ENCODE data around the gene RAB3D. TPM values are rescaled to one million over a fixed set of nuclear protein-coding genes. Genes with fewer than 3 reads are reported as not detected.
A peak's percentile ranks its signal among the peaks of the same experiment; 100 is the strongest.
"Not testable (repeated sequence)": the region's sequence is repeated elsewhere in the genome, so short reads cannot be mapped to it uniquely, and the experiment has no call there.

Gene RAB3D
- total and polyA plus RNA-seq, 7 experiments from 2014 or later: 1.4 to 38.2 (median 8.0) TPM

- peak overlapping the region; percentile 86 to 99 (median 93) for H3K4me3 Mint-ChIP-seq
- peaks cover 36 to 65% (median 52%) of the 10 kb centered on the region in 7 donors for H3K4me1 Mint-ChIP-seq
- peak overlapping the region; percentile 69 for H3K4me3 ChIP-seq (ENCODE audit: low read length)
- peak overlapping the region; percentile 86 for H3K27ac ChIP-seq (ENCODE audit: low read depth, low read length)
- no peaks in the 10 kb centered on the region for H3K27me3 ChIP-seq (ENCODE audit: control insufficient read depth in 2 of 2, insufficient read depth in 2 of 2, low read length in 2 of 2)
- H3K27me3 Mint-ChIP-seq: peaks cover 0 to 35% (median 5%) of the 10 kb centered on the region in 5 donors
- peaks cover 0 to 6% (median 0%) of the 10 kb centered on the region in 11 donors for H3K9me3 Mint-ChIP-seq
- intact Hi-C loops (cut with micrococcal nuclease): loop anchor here (1.0 to 10.0 kb wide), 17 partner anchors 25 to 546 kb away; partner anchors contain the start of genes ODAD3 (in 2 of the 2), PRKCSH (in 2 of the 2), CARM1 (in 1 of the 2) and CCDC159 (in 1 of the 2)
- no peaks in the 10 kb centered on the region for H3K9me3 ChIP-seq (ENCODE audit: control insufficient read depth in 2 of 3, low read length in 3 of 3)
- H3K36me3 Mint-ChIP-seq: peaks cover 3 to 18% (median 7%) of the 10 kb centered on the region in 5 donors
- ChIA-PET POLR2A (interaction anchor here (0.5 to 2.4 kb wide), 11 partner anchors 12 to 536 kb away, joined by 3 to 15 read pairs (median 4); partner anchors contain the start of genes CCDC159, ELOF1, ODAD3 and PRKCSH), CTCF (interaction anchor here (0.7 to 2.7 kb wide), 16 partner anchors 10 to 213 kb away, joined by 3 to 13 read pairs (median 4); partner anchors contain the start of genes ODAD3 and PRKCSH)
- H3K27ac Mint-ChIP-seq: peak overlapping the region; percentile 91 to 99 (median 98)
- H3K4me1 ChIP-seq (ENCODE audit: control insufficient read depth in 2 of 2, insufficient read depth in 2 of 2, low read length in 2 of 2): peaks cover 33 to 44% of the 10 kb centered on the region in 2 donors
- peaks cover 0 to 7% (median 0%) of the 10 kb centered on the region in 3 experiments for H3K36me3 ChIP-seq (ENCODE audit: control insufficient read depth in 2 of 3, insufficient read depth in 3 of 3, low read length in 3 of 3)
- ATAC-seq (peak; percentile 90), DNase-seq (peak; percentile 88 to 99 (median 98))
These were observed 41.4 kb upstream of the RAB3D start for GRCh38 chr19:11380653-11381537.

DNA sequence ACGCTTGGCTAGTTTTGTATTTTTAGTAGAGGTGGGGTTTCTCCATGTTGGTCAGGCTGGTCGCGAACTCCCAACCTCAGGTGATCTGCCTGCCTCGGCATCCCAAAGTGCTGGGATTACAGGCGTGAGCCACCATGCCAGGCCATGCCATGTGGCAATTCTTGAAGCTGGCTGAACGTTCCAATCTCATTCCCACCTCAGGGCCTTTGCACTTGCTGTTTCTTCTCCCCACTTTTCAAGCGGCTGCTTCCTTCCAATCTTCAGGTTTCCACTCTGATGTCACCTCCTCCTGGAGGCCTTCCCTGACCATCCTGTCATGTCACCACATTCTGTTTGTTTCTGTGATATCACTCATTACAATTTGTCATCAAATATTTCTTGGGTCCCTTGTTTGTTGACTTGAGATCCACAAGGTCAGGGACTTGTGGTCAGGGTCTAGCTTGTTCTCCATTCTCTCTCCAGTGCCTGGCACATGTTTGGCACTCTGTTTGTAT lies 40.4 kb upstream of the RAB3D start:
- Histone ChIP-seq H3K36me3 (ENCODE audit: control insufficient read depth in 2 of 3, insufficient read depth in 3 of 3, low read length in 3 of 3) (peaks cover 0 to 7% (median 0%) of the 10 kb centered on the region in 3 experiments), H3K27ac (ENCODE audit: low read depth, low read length) (peak overlapping the region; percentile 86), H3K4me3 (ENCODE audit: low read length) (peak overlapping the region; percentile 69), H3K9me3 (ENCODE audit: control insufficient read depth in 2 of 3, low read length in 3 of 3) (no peaks in the 10 kb centered on the region), H3K27me3 (ENCODE audit: control insufficient read depth in 2 of 2, insufficient read depth in 2 of 2, low read length in 2 of 2) (no peaks in the 10 kb centered on the region), H3K4me1 (ENCODE audit: control insufficient read depth in 2 of 2, insufficient read depth in 2 of 2, low read length in 2 of 2) (peaks cover 38 to 48% of the 10 kb centered on the region in 2 donors)
- Mint-ChIP-seq H3K9me3 (peaks cover 0 to 6% (median 0%) of the 10 kb centered on the region in 11 donors), H3K4me1 (peaks cover 40 to 71% (median 58%) of the 10 kb centered on the region in 7 donors), H3K4me3 (peak overlapping the region; percentile 86 to 99 (median 93)), H3K27ac (peak overlapping the region; percentile 91 to 99 (median 98)), H3K27me3 (peaks cover 0 to 30% (median 5%) of the 10 kb centered on the region in 5 donors), H3K36me3 (peaks cover 3 to 22% (median 7%) of the 10 kb centered on the region in 5 donors)
- DNase-seq: no peak
- CTCF ChIA-PET: interaction anchor here (1.4 to 2.7 kb wide), 4 partner anchors 9 to 103 kb away, joined by 4 to 13 read pairs (median 6); no protein-coding TSS in a partner anchor
- POLR2A ChIA-PET: interaction anchor here (1.2 to 2.4 kb wide), 5 partner anchors 11 to 179 kb away, joined by 3 to 15 read pairs (median 11); partner anchors contain the start of genes CCDC159, ELOF1, ODAD3 and PRKCSH
- intact Hi-C loops (cut with micrococcal nuclease): loop anchor here (2.0 to 10.0 kb wide), 9 partner anchors 43 to 545 kb away; partner anchors contain the start of genes CARM1 (in 1 of the 2), ECSIT (in 1 of the 2) and SPC24 (in 1 of the 2)
- ATAC-seq: no peak

DNA sequence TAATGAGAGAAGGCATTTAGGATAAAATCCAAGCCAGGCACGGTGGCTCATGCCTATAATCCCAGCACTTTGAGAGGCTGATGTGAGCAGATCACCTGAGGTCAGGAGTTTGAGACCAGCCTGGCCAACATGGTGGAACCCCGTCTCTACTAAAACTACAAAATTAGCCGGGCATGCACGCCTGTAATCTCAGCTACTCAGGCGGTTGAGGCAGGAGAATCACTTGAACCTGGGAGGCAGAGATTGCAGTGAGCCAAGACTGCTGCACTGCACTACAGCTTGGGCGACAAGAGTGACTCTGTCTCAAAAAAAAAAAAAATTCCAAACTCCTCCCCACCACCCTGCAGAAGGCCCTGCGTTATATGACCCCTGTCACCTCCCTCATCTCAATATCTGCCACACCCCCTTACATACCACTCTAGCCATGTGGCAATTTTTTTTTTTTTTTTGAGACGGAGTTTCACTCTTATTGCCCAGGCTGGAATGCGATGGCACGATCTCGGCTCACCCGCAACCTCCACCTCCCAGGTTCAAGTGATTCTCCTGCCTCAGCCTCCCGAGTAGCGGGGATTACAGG lies 39.9 kb upstream of the RAB3D start:
- intact Hi-C loops (cut with micrococcal nuclease): not testable (repeated sequence)

GRCh38 chr19:11378319-11379189 lies 39.1 kb upstream of the RAB3D start:
- ATAC-seq: no peak
- no peak overlapping the region for H3K27ac ChIP-seq (ENCODE audit: low read depth, low read length)
- Mint-ChIP-seq H3K27me3 (peaks cover 0 to 20% (median 4%) of the 10 kb centered on the region in 5 donors), H3K9me3 (peaks cover 0 to 6% (median 0%) of the 10 kb centered on the region in 11 donors), H3K27ac (peak overlapping the region in 3 of 9 donors; percentile 45 to 85 (median 53)), H3K36me3 (peaks cover 3 to 22% (median 7%) of the 10 kb centered on the region in 5 donors), H3K4me3 (peak overlapping the region in 3 of 10 donors; percentile 35 to 49 (median 45)), H3K4me1 (peaks cover 40 to 65% (median 51%) of the 10 kb centered on the region in 7 donors)
- ChIA-PET POLR2A (no interaction called here), CTCF (interaction anchor here (1.5 to 1.8 kb wide), 2 partner anchors 9 to 57 kb away, joined by 3 to 4 read pairs; partner anchors contain the start of genes ODAD3 and PRKCSH)
- no peak overlapping the region for H3K4me3 ChIP-seq (ENCODE audit: low read length)
- peaks cover 0 to 7% (median 0%) of the 10 kb centered on the region in 3 experiments for H3K36me3 ChIP-seq (ENCODE audit: control insufficient read depth in 2 of 3, insufficient read depth in 3 of 3, low read length in 3 of 3)
- intact Hi-C loops (cut with micrococcal nuclease): no loop called here
- H3K9me3 ChIP-seq (ENCODE audit: control insufficient read depth in 2 of 3, low read length in 3 of 3): no peaks in the 10 kb centered on the region
- H3K27me3 ChIP-seq (ENCODE audit: control insufficient read depth in 2 of 2, insufficient read depth in 2 of 2, low read length in 2 of 2): no peaks in the 10 kb centered on the region
- H3K4me1 ChIP-seq (ENCODE audit: control insufficient read depth in 2 of 2, insufficient read depth in 2 of 2, low read length in 2 of 2): peaks cover 47 to 57% of the 10 kb centered on the region in 2 donors
- no peak for DNase-seq

More for the DNA sequence above, 39.9 kb upstream of the RAB3D start:
- DNase-seq; H3K36me3 ChIP-seq (ENCODE audit: control insufficient read depth in 2 of 3, insufficient read depth in 3 of 3, low read length in 3 of 3); CTCF ChIA-PET; H3K27me3 ChIP-seq (ENCODE audit: control insufficient read depth in 2 of 2, insufficient read depth in 2 of 2, low read length in 2 of 2); H3K9me3 Mint-ChIP-seq; H3K27ac ChIP-seq (ENCODE audit: low read depth, low read length); H3K9me3 ChIP-seq (ENCODE audit: control insufficient read depth in 2 of 3, low read length in 3 of 3); H3K4me3 ChIP-seq (ENCODE audit: low read length); ATAC-seq: not testable (repeated sequence)
- POLR2A ChIA-PET: interaction anchor here (1.2 to 2.4 kb wide), 2 partner anchors 56 to 180 kb away, joined by 3 to 12 read pairs; partner anchors contain the start of genes ELOF1, ODAD3 and PRKCSH
- H3K4me3 Mint-ChIP-seq: peak overlapping the region in 3 of 10 donors; percentile 20 to 95 (median 21)
- peak overlapping the region in 3 of 9 donors; percentile 46 to 97 (median 62) for H3K27ac Mint-ChIP-seq
- H3K27me3 Mint-ChIP-seq: peaks cover 0 to 25% (median 4%) of the 10 kb centered on the region in 5 donors
- H3K36me3 Mint-ChIP-seq: peaks cover 3 to 22% (median 7%) of the 10 kb centered on the region in 5 donors
- peaks cover 40 to 67% (median 53%) of the 10 kb centered on the region in 7 donors for H3K4me1 Mint-ChIP-seq
- peaks cover 39 to 48% of the 10 kb centered on the region in 2 donors for H3K4me1 ChIP-seq (ENCODE audit: control insufficient read depth in 2 of 2, insufficient read depth in 2 of 2, low read length in 2 of 2)

DNA sequence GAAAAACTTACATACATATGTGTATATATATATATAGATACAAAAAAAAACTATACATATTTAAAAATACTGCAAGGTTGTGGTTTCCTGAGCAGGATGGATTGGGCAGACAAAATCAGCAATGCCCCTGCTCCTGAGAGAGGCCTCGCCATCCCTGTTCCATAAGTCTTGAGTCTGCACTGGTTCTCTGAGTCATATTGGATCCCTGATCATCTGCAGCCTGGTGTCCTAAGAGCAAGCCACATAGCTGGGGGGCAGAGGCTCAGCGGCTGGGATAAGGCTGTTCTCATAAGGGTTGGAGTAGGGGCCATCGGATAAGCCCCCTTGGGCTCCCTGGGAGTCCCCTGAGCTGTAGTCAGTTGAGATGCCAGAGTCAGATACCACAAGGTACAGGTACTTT lies 38.3 kb upstream of the RAB3D start:
- peaks cover 0 to 6% (median 0%) of the 10 kb centered on the region in 11 donors for H3K9me3 Mint-ChIP-seq
- POLR2A ChIA-PET: interaction anchor here (0.5 to 1.3 kb wide), 4 partner anchors 31 to 146 kb away, joined by 3 to 5 read pairs (median 4); partner anchors contain the start of genes CCDC159 and TMEM205
- peak overlapping the region in 4 of 9 donors; percentile 38 to 69 (median 61) for H3K27ac Mint-ChIP-seq
- CTCF ChIA-PET: interaction anchor here (0.9 to 1.8 kb wide), 3 partner anchors 8 to 58 kb away, joined by 3 to 4 read pairs (median 3); partner anchors contain the start of genes ODAD3 and PRKCSH
- Histone ChIP-seq H3K4me1 (ENCODE audit: control insufficient read depth in 2 of 2, insufficient read depth in 2 of 2, low read length in 2 of 2) (peaks cover 46 to 51% of the 10 kb centered on the region in 2 donors), H3K9me3 (ENCODE audit: control insufficient read depth in 2 of 3, low read length in 3 of 3) (no peaks in the 10 kb centered on the region), H3K4me3 (ENCODE audit: low read length) (no peak overlapping the region), H3K27me3 (ENCODE audit: control insufficient read depth in 2 of 2, insufficient read depth in 2 of 2, low read length in 2 of 2) (no peaks in the 10 kb centered on the region), H3K36me3 (ENCODE audit: control insufficient read depth in 2 of 3, insufficient read depth in 3 of 3, low read length in 3 of 3) (peaks cover 0 to 7% (median 0%) of the 10 kb centered on the region in 3 experiments), H3K27ac (ENCODE audit: low read depth, low read length) (no peak overlapping the region)
- peaks cover 35 to 65% (median 48%) of the 10 kb centered on the region in 7 donors for H3K4me1 Mint-ChIP-seq
- intact Hi-C loops (cut with micrococcal nuclease): no loop called here
- no peak for DNase-seq
- no peak for ATAC-seq
- H3K36me3 Mint-ChIP-seq: peaks cover 3 to 26% (median 7%) of the 10 kb centered on the region in 5 donors
- H3K4me3 Mint-ChIP-seq: no peak overlapping the region
- H3K27me3 Mint-ChIP-seq: peaks cover 0 to 16% (median 4%) of the 10 kb centered on the region in 5 donors

Measured in naive thymus-derived CD4-positive, alpha-beta T cell (primary cell).